Upper lobe of left lung (tissue), 6 donors: ENCODE data around the gene HBS1L. TPM values are rescaled to one million over a fixed set of nuclear protein-coding genes. Genes with fewer than 3 reads are reported as not detected.

Experiments
- ATAC-seq, 2 donors: fragments of 200-7000 bp; cut with Tn5 transposase; one replicate each; pipeline ENCODE4 v1.9.1; 2022; ENCODE audit warnings: mild to moderate bottlenecking in 2 of 2, moderate library complexity in 2 of 2; ENCODE audit not compliant: low FRiP score in 2 of 2
- DNase-seq, 2 donors: peaks; one replicate each; pipeline ENCODE4 v3.0.0-alpha.2; 2019 to 2020
- H3K27ac ChIP-seq, 4 donors: fragments of 200-600 bp; sonication (generic); one replicate each; pipeline ENCODE4 v1.5.1; 2016 to 2019
- H3K27me3 ChIP-seq, 4 donors: fragments of 200-600 bp; sonication (generic); one replicate each; pipeline ENCODE4 v1.5.1; 2017 to 2019
- H3K36me3 ChIP-seq, 4 donors: fragments of 200-600 bp; sonication (generic); one replicate each; pipeline ENCODE4 v1.5.1; 2016 to 2019
- H3K4me1 ChIP-seq, 4 donors: fragments of 200-600 bp; sonication (generic); one replicate each; pipeline ENCODE4 v1.5.1; 2018 to 2019
- H3K4me3 ChIP-seq, 4 donors: fragments of 200-600 bp; sonication (generic); one replicate each; pipeline ENCODE4 v1.5.1; 2017 to 2019; ENCODE audit warnings: mild to moderate bottlenecking in 2 of 4, moderate library complexity in 1 of 4
- H3K9me3 ChIP-seq, 4 donors: fragments of 200-600 bp; sonication (generic); one replicate each; pipeline ENCODE4 v1.5.1; 2018 to 2019
- CTCF ChIP-seq, 6 experiments: fragments of 450-650 bp in 4 of 6; fragments of 200-600 bp in 2 of 6; sonication (generic) in 2 of 6; IDR thresholded peaks; one replicate each; pipeline ENCODE4 v1.5.1; 2016 to 2019; ENCODE audit warnings: antibody characterized with exemption in 6 of 6
- EP300 ChIP-seq, 4 donors: sonication (generic); formaldehyde crosslinking; IDR thresholded peaks; one replicate each; pipeline ENCODE4 v1.5.1; 2017; ENCODE audit warnings: antibody characterized with exemption in 4 of 4, control low read depth in 2 of 4
- POLR2A ChIP-seq, 4 donors: fragments of 450-650 bp; IDR thresholded peaks; one replicate each; pipeline ENCODE4 v1.5.1; 2016 to 2017; ENCODE audit warnings: antibody characterized with exemption in 4 of 4, mild to moderate bottlenecking in 2 of 4
- POLR2AphosphoS5 ChIP-seq, 2 donors: sonication (generic); formaldehyde crosslinking; IDR thresholded peaks; one replicate each; pipeline ENCODE4 v1.5.1; 2017; ENCODE audit warnings: antibody characterized with exemption in 2 of 2
- WGBS, 2 donors: methylation state at CpG; one replicate each; pipeline ENCODE4 v1.1.5; 2017 to 2018; 5-methylcytosine and 5-hydroxymethylcytosine counted together
- total RNA-seq, 6 donors: library from RNA; depleted of rRNA in 4 of 6; stranded (reverse); fragments of >200 nt in 4 of 6; gene quantifications; one replicate each; pipeline versions ENCODE4 v1.1.0 to v1.2.1, GENCODE V29; 2016 to 2021
- donor health status: DM: no; HTN: no; CAD: no; lungs with moderate emphysema.
- donor health status: DM: no; HTN: yes; CAD: no; lungs with severe emphysema.

The HBS1L gene
- total RNA-seq, 6 donors from 2014 or later = 16.8 to 47.0 (median 38.5) TPM

GRCh38 chr6:135038335-135038734 lies 16.3 kb downstream of the HBS1L start:
- 93 to 94% methylated on average over 2 of the region's 2 CpGs for WGBS, 2 donors
- no peaks in the 10 kb centered on the region for H3K27me3 ChIP-seq
- H3K27ac ChIP-seq = no peak overlapping the region
- no peak for DNase-seq
- TF ChIP-seq EP300 (IDR thresholded peaks at IDR 0.05) (no peak), POLR2A (IDR thresholded peaks at IDR 0.05) (no peak), POLR2AphosphoS5 (IDR thresholded peaks at IDR 0.05) (no peak), CTCF (IDR thresholded peaks at IDR 0.05) (no peak)
- no peak overlapping the region for H3K4me3 ChIP-seq
- no peak for ATAC-seq
- H3K36me3 ChIP-seq = peaks cover 0 to 62% (median 21%) of the 10 kb centered on the region in 4 donors
- H3K9me3 ChIP-seq = no peaks in the 10 kb centered on the region
- H3K4me1 ChIP-seq = no peaks in the 10 kb centered on the region

GRCh38 chr6:135037541-135037940 lies 17.1 kb downstream of the HBS1L start:
- H3K9me3 ChIP-seq = no peaks in the 10 kb centered on the region
- H3K4me3 ChIP-seq = no peak overlapping the region
- no peaks in the 10 kb centered on the region for H3K4me1 ChIP-seq
- no peak for ATAC-seq
- peaks cover 0 to 64% (median 23%) of the 10 kb centered on the region in 4 donors for H3K36me3 ChIP-seq
- H3K27me3 ChIP-seq = no peaks in the 10 kb centered on the region
- WGBS, 2 donors = 92 to 95% methylated on average over 4 of the region's 4 CpGs
- TF ChIP-seq EP300 (IDR thresholded peaks at IDR 0.05) (no peak), POLR2A (IDR thresholded peaks at IDR 0.05) (no peak), POLR2AphosphoS5 (IDR thresholded peaks at IDR 0.05) (no peak), CTCF (IDR thresholded peaks at IDR 0.05) (no peak)
- H3K27ac ChIP-seq = no peak overlapping the region
- DNase-seq = no peak

GRCh38 chr6:135036731-135037420 lies 17.7 kb downstream of the HBS1L start:
- DNase-seq (no peak), ATAC-seq (no peak)
- Histone ChIP-seq H3K9me3 (no peaks in the 10 kb centered on the region), H3K36me3 (peaks cover 0 to 64% (median 23%) of the 10 kb centered on the region in 4 donors), H3K27ac (no peak overlapping the region), H3K4me1 (no peaks in the 10 kb centered on the region), H3K4me3 (no peak overlapping the region), H3K27me3 (no peaks in the 10 kb centered on the region)
- TF ChIP-seq POLR2A (IDR thresholded peaks at IDR 0.05) (no peak), EP300 (IDR thresholded peaks at IDR 0.05) (no peak)
- 89 to 96% methylated on average over 5 of the region's 5 CpGs for WGBS, 2 donors

DNA sequence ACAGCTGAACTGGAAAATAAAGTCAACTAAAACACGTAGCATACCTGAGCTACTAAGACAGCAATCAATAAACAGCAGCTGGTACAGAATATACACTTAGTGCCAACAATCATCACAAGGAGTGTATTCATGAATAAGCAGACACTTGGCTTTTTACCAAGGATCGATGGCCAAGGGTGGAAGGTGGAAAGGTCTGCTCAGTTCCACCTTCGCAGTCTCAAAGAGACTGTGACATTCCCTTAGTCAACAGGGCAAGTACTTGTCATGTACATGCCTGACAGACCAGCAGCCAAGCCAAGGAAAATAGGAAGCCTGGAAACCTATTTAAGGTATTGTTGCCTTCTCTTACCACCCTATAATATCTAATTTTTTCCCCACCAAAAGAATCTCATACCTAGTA lies 21.4 kb downstream of the HBS1L start:
- ATAC-seq = no peak

More for the DNA sequence above, 21.4 kb downstream of the HBS1L start:
- Histone ChIP-seq H3K4me1 (no peaks in the 10 kb centered on the region), H3K27me3 (no peaks in the 10 kb centered on the region), H3K9me3 (no peaks in the 10 kb centered on the region), H3K4me3 (no peak overlapping the region), H3K36me3 (peaks cover 2 to 68% (median 14%) of the 10 kb centered on the region in 4 donors), H3K27ac (no peak overlapping the region)
- 79 to 80% methylated on average over 2 to 3 of the region's 3 CpGs for WGBS, 2 donors
- TF ChIP-seq POLR2A (IDR thresholded peaks at IDR 0.05) (no peak), POLR2AphosphoS5 (IDR thresholded peaks at IDR 0.05) (no peak), CTCF (IDR thresholded peaks at IDR 0.05) (no peak), EP300 (IDR thresholded peaks at IDR 0.05) (no peak)
- DNase-seq = no peak
